NOMO-1 (cell line): ENCODE measurements around the gene RTN4R.
A peak's percentile ranks its signal among the peaks of the same experiment; 100 is the strongest.

Experiments
- DNase-seq, 2 experiments: peaks; one replicate each; lab custom pipeline; 2025; ENCODE audit not compliant: unreplicated experiment in 2 of 2; lab: John Stamatoyannopoulos, UW

Gene RTN4R

GRCh38 chr22:20243537-20244249 is 24.4 kb downstream of the RTN4R start:
- peak; percentile 24 to 25 for DNase-seq

GRCh38 chr22:20243176-20243536 is 25.0 kb downstream of the RTN4R start:
- DNase-seq: no peak

DNA sequence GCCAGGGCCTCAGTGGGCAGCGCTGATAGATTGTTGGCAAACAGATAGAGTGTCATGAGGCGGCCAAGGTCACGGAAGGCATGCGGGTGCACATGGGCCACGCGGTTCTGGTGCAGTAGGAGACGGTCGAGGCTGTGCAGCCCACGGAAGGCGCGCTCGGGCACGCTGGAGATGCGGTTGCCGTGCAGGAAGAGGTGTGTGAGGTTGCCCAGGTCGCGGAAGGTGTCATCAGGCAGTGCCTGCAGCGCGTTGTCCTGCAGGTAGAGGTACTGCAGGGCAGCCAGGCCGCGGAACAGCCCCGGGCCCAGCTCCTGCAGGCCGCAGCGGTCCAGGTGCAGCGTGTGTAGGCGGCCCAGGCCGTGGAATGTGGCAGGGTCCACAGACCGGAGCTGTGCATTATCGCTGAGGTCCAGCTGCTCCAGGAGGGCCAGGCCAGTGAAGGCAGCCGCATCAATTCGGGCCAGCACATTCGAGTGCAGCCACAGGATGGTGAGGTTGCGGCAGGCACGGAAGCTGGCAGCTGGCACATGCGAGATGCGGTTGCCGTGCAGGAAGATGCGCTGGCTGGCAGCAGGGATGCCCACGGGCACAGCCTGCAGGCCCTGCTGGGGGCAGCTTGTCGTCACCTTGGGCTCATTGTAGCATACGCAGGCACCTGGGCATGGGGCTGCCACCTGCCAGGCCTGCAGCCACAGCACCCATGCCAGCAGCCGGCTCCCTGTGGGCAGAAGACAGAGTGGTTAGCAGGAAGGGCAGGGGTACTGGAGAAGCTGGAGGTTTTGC is 25.5 kb downstream of the RTN4R start:
- DNase-seq: no peak

GRCh38 chr22:20241579-20242392 is 26.3 kb downstream of the RTN4R start:
- DNase-seq: no peak

GRCh38 chr22:20240900-20241299 is 27.2 kb downstream of the RTN4R start:
- DNase-seq: no peak

GRCh38 chr22:20240447-20240764 is 27.7 kb downstream of the RTN4R start:
- DNase-seq: no peak

- DNase-seq: no peak
Measured at GRCh38 chr22:20239676-20240446, 28.3 kb downstream of the RTN4R start.

DNA sequence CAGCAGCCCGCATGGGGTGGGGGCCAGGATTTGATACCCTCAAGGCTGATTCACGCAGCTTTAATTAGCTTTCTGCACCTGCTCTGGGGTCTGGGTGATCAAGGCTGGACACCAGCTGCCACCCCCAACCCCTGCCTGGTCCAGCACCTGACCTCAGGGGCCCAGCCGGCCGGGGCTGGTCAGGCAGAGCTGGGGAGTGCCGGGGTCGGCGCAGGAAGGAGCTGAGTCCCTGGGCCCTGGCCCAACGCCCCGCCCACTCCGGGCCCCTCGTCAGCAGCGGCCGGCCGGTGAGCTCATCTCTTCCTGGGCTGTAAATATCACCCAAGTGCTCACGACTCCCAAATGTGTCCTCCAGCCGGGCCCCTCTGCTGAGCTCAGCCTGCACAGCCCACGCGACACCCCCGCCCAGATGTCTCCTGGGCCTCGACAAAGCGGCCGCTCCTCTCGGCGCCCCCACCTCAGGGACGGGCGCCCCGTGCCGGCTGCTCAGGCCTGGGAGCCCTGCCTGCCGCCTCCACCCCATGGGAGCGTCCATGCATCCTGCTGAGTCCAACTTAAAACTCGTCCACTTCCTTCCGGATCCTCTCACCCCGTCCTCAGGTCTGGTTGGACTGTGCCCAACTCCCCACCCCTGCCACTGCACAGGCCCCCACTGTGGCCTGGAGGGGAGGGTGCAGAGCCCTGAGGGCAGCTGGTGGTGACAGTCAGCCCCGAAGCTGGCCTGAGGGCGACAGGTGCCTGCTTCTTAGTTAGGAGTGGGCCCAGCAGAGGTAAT is 29.0 kb downstream of the RTN4R start:
- DNase-seq: no peak

- peak; percentile 7 to 15 for DNase-seq
Measured at GRCh38 chr22:20238536-20238900, 29.6 kb downstream of the RTN4R start.

- DNase-seq: no peak
Measured at GRCh38 chr22:20237480-20238440, 30.4 kb downstream of the RTN4R start.

- DNase-seq: no peak
Measured at GRCh38 chr22:20236052-20236717, 31.9 kb downstream of the RTN4R start.

DNA sequence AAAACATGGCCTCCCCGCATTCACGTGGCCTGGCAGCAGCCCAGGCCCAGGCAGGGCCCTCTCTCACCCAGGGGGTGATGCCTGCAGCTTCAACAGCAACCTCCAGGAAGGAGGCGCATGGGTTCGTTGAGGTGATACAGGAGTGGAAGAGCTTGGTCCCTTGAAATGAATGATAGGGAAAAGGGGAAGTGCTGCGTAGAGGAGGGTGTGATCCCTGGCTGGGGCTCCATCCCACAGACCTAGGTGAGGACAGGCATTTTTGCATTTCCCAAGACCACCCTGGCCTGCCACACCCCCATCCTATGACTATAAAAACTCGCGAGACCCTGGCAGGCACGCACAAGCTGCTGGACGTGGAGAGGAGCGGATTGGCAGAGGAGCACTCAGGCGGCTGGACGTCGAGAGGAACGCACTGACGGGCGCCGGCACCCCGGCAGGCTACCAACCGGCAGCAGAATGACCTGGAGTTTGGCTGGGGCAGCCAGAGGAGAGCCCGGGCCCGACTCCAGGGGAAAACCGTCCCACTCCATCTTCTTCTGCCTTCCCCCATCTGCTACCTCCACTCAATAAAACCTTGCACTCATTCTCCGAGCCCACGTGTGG is 32.6 kb downstream of the RTN4R start:
- DNase-seq: peak in 1 of 2 experiments; percentile 1

- no peak for DNase-seq
Measured at GRCh38 chr22:20234760-20235388, 33.2 kb downstream of the RTN4R start.

DNA sequence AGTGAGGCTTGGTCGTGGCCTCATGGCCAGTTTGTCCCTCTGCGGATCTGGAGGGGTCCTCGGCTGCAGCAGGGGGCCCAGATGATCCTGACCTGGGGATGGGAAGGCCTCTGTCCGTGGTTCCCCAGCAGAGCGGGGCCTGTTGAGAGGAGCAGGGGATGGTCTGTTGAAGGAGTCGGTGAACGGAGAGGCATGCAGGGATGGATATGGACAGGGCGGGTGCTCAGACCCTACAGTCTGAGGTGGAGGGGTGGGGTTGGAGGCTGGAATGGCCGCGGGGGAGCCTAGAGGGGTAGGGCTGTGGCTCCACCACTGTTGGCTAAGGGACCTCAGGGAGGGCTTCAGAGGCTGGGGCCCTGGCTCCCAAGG is 33.8 kb downstream of the RTN4R start:
- DNase-seq: no peak

GRCh38 chr22:20233351-20234313 is 34.5 kb downstream of the RTN4R start:
- DNase-seq: no peak

- DNase-seq: no peak
Measured at GRCh38 chr22:20232781-20233180, 35.3 kb downstream of the RTN4R start.

DNA sequence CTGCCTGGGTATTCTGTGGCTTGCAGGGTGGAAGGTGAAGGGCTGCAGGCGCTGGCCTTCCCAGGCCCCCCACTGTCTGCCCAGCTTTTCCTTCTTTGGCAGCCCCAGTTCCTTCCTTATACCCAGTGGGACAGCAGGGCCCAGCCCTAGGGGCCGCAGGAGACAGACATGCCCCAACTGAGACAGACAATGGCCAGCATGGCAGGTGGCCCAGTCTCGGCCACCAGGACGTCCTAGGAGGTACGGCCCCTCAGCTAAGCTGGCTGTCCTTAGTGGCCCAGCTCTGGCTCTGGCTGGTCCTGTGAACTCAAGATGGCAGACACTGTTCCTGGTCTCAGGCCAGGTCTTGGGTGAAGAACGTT is 35.9 kb downstream of the RTN4R start:
- no peak for DNase-seq
